ENCODE data around the gene NOM1. TPM values are rescaled to one million over a fixed set of nuclear protein-coding genes. Genes with fewer than 3 reads are reported as not detected.
A peak's percentile ranks its signal among the peaks of the same experiment; 100 is the strongest.

Gene NOM1
- polyA plus RNA-seq, 2 of the 4 experiments (the other 2 are of a cell fraction), result 15.5 to 17.7 TPM

- Histone ChIP-seq H3K27ac (no peak overlapping the region), H3K9me3 (no peaks in the 10 kb centered on the region), H3K4me3 (no peak overlapping the region), H3K4me1 (peaks cover 7% of the 10 kb centered on the region), H3K4me2 (no peak overlapping the region)
- ATAC-seq, result no peak
- TF ChIP-seq MAFK (IDR thresholded peaks at IDR 0.05; ENCODE audit: partially characterized antibody) (no peak), RFX5 (IDR thresholded peaks at IDR 0.05) (no peak)
- DNase-seq (ENCODE audit: low read depth in 1 of 2, low spot score in 1 of 2), result no peak
- CTCF ChIA-PET, result no interaction called here
- POLR2A ChIA-PET, result no interaction called here
- 40% methylated on average over 5 of the region's 5 CpGs for WGBS (ENCODE audit: missing lambda C conversion rate)
- FAIRE-seq, result no peak
Measured at GRCh38 chr7:156928406-156928747, 21.1 kb upstream of the NOM1 start.

- 72% methylated on average over 16 of the region's 16 CpGs for WGBS (ENCODE audit: missing lambda C conversion rate)
- POLR2A ChIA-PET, result no interaction called here
- Histone ChIP-seq H3K4me2 (no peak overlapping the region), H3K4me3 (no peak overlapping the region), H3K9me3 (no peaks in the 10 kb centered on the region), H3K4me1 (peaks cover 7% of the 10 kb centered on the region), H3K27ac (no peak overlapping the region)
- no peak for TF ChIP-seq GATA3 (IDR thresholded peaks at IDR 0.05; ENCODE audit: borderline replicate concordance)
- TF ChIP-seq HEYL (CRISPR knock-in tag; IDR thresholded peaks at IDR 0.05), result no peak
- TF ChIP-seq RFX5 (IDR thresholded peaks at IDR 0.05), result no peak
- TF ChIP-seq CTCF (IDR thresholded peaks at IDR 0.05), result no peak
- no peak for TF ChIP-seq JUN (IDR thresholded peaks at IDR 0.05)
- TF ChIP-seq TFCP2L1 (CRISPR knock-in tag; IDR thresholded peaks at IDR 0.05), result no peak
- no peak for TF ChIP-seq HES2 (IDR thresholded peaks at IDR 0.05)
- TF ChIP-seq ESRRA (IDR thresholded peaks at IDR 0.05; ENCODE audit: borderline replicate concordance, low read length), result no peak
- no peak for TF ChIP-seq FOXS1 (CRISPR knock-in tag; IDR thresholded peaks at IDR 0.05)
- TF ChIP-seq KDM5A (IDR thresholded peaks at IDR 0.05), result no peak
- no peak for TF ChIP-seq ZSCAN20 (CRISPR knock-in tag; IDR thresholded peaks at IDR 0.05)
- TF ChIP-seq FOSB (CRISPR knock-in tag; IDR thresholded peaks at IDR 0.05), result no peak
- no peak for TF ChIP-seq MAZ (IDR thresholded peaks at IDR 0.05; ENCODE audit: borderline replicate concordance, low read depth, low read length)
- no peak for TF ChIP-seq EP300 (IDR thresholded peaks at IDR 0.05)
- no peak for TF ChIP-seq ELK1 (IDR thresholded peaks at IDR 0.05; ENCODE audit: low read depth, low read length)
- TF ChIP-seq NFE2L2 (conservative IDR thresholded peaks at IDR 0.05; ENCODE audit: low read length), result no peak
- no peak for TF ChIP-seq FOSL2 (IDR thresholded peaks at IDR 0.05)
- no peak for TF ChIP-seq FOSL2 (CRISPR knock-in tag; IDR thresholded peaks at IDR 0.05)
- no peak for TF ChIP-seq RAD21 (conservative IDR thresholded peaks at IDR 0.05 in 1 of 2, IDR thresholded peaks at IDR 0.05 in 1 of 2)
- CTCF ChIA-PET, result interaction anchor here (0.6 to 1.7 kb wide), 4 partner anchors 10 to 501 kb away, joined by 3 to 8 read pairs (median 4); partner anchors contain the start of gene NOM1
- ATAC-seq (peak; percentile 38 to 56; a peak in 3 of 6 replicates), DNase-seq (ENCODE audit: low read depth in 1 of 2, low spot score in 1 of 2) (no peak), FAIRE-seq (no peak)
Measured at GRCh38 chr7:156929789-156930539, 19.5 kb upstream of the NOM1 start.

GRCh38 chr7:156932006-156932405 lies 17.5 kb upstream of the NOM1 start:
- Histone ChIP-seq H3K27ac (peak overlapping the region; percentile 6 to 25; a peak in 3 of 6 replicates), H3K4me1 (peaks cover 7% of the 10 kb centered on the region), H3K9me3 (no peaks in the 10 kb centered on the region), H3K4me2 (peak overlapping the region; percentile 54), H3K4me3 (no peak overlapping the region)
- CTCF ChIA-PET, result interaction anchor here (0.6 to 1.9 kb wide), 3 partner anchors 11 to 33 kb away, joined by 3 to 11 read pairs (median 3); partner anchors contain the start of gene NOM1
- 17% methylated on average over 7 of the region's 7 CpGs for WGBS (ENCODE audit: missing lambda C conversion rate)
- DNase-seq (ENCODE audit: low read depth in 1 of 2, low spot score in 1 of 2) (peak; percentile 36 to 58), ATAC-seq (peak; percentile 60 to 78; a peak in 4 of 6 replicates), FAIRE-seq (no peak)
- POLR2A ChIA-PET, result no interaction called here
- no peak for TF ChIP-seq HOXA7 (CRISPR knock-in tag; IDR thresholded peaks at IDR 0.05)
- no peak for TF ChIP-seq HMGXB4 (CRISPR knock-in tag; IDR thresholded peaks at IDR 0.05; ENCODE audit: borderline replicate concordance)
- no peak for TF ChIP-seq EHF (CRISPR knock-in tag; IDR thresholded peaks at IDR 0.05)
- TF ChIP-seq JUNB (IDR thresholded peaks at IDR 0.05), result no peak
- no peak for TF ChIP-seq POLR2A (IDR thresholded peaks at IDR 0.05; ENCODE audit: low read length)
- TF ChIP-seq CHD2 (IDR thresholded peaks at IDR 0.05; ENCODE audit: low read length, partially characterized antibody), result no peak
- TF ChIP-seq ELK1 (IDR thresholded peaks at IDR 0.05; ENCODE audit: low read depth, low read length), result no peak
- no peak for TF ChIP-seq RNF2 (IDR thresholded peaks at IDR 0.05; ENCODE audit: borderline replicate concordance, low read depth)
- TF ChIP-seq NR3C1 (IDR thresholded peaks at IDR 0.05), result no peak
- no peak for TF ChIP-seq MYC (IDR thresholded peaks at IDR 0.05; ENCODE audit: borderline replicate concordance, low read length)
- no peak for TF ChIP-seq ZFP36 (IDR thresholded peaks at IDR 0.05; ENCODE audit: borderline replicate concordance, partially characterized antibody)

Data from A549 (cell line).